Measurements from ENCODE around the gene PLA2G4D.

- TF ChIP-seq CTCF (IDR thresholded peaks at IDR 0.05) = no peak
- no peak for TF ChIP-seq POLR2AphosphoS5 (IDR thresholded peaks at IDR 0.05)
These were observed 14.0 kb downstream of the PLA2G4D start for GRCh38 chr15:42080186-42080918.

All from suprapubic skin (tissue), 3 donors.